ENCODE results near the gene MIEF1.

Gene MIEF1

GRCh38 chr22:39463277-39463676, 38.8 kb upstream of the MIEF1 start:
- Histone ChIP-seq H3K4me3 (ENCODE audit: low read depth, low read length) (no peak overlapping the region), H3K36me3 (no peaks in the 10 kb centered on the region), H3K27ac (no peak overlapping the region), H3K9me3 (ENCODE audit: severe bottlenecking) (no peaks in the 10 kb centered on the region), H3K27me3 (ENCODE audit: insufficient read depth, low read depth, severe bottlenecking) (no peaks in the 10 kb centered on the region)
- no peak for DNase-seq
- TF ChIP-seq, protein P1, sequence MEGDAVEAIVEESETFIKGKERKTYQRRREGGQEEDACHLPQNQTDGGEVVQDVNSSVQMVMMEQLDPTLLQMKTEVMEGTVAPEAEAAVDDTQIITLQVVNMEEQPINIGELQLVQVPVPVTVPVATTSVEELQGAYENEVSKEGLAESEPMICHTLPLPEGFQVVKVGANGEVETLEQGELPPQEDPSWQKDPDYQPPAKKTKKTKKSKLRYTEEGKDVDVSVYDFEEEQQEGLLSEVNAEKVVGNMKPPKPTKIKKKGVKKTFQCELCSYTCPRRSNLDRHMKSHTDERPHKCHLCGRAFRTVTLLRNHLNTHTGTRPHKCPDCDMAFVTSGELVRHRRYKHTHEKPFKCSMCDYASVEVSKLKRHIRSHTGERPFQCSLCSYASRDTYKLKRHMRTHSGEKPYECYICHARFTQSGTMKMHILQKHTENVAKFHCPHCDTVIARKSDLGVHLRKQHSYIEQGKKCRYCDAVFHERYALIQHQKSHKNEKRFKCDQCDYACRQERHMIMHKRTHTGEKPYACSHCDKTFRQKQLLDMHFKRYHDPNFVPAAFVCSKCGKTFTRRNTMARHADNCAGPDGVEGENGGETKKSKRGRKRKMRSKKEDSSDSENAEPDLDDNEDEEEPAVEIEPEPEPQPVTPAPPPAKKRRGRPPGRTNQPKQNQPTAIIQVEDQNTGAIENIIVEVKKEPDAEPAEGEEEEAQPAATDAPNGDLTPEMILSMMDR (IDR thresholded peaks at IDR 0.05; ENCODE audit: low read depth, low read length) = no peak

GRCh38 chr22:39463931-39464390, 38.1 kb upstream of the MIEF1 start:
- Histone ChIP-seq H3K9me3 (ENCODE audit: severe bottlenecking) (no peaks in the 10 kb centered on the region), H3K27ac (no peak overlapping the region), H3K4me3 (ENCODE audit: low read depth, low read length) (no peak overlapping the region), H3K27me3 (ENCODE audit: insufficient read depth, low read depth, severe bottlenecking) (no peaks in the 10 kb centered on the region), H3K36me3 (no peaks in the 10 kb centered on the region)
- TF ChIP-seq, protein P1 (IDR thresholded peaks at IDR 0.05; ENCODE audit: low read depth, low read length) = no peak
- DNase-seq = no peak

DNA sequence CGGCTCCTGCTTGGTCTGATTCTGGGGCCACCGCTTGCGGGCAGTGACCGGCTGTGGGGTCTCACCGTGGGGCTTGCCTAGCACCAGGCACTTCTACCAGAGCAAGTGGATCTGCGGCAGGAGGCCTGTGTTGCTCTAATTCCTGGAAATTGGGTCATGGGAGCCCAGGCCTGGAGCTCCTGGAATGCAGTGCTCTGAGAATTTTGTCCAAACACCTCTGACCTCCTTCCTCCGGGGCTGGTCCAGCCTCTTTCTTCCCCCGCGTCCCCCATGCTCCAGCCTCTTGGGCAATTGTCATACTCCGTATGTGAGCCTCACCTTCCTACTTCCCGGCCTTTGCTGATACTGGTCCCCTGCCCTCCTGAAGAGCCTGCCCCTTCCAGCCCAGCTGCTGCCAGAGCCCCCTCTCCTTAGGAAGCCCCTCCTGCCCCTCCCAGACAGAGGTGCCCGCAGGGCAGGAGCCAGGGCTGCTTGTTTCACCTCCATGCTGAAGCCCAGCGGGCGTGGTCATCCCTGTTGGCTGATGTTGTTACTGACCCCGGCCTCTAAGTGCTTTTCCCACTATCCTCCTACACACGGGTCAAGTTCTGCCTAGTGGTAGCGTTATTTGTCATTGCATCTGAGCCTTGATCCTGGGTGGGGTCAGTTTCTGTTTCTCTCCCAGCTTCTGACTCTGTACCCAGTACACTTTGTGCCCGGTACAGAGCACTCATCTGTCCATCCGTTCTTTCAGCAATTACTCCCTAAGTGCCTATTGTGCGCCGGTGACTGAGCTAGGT, 35.7 kb upstream of the MIEF1 start:
- Histone ChIP-seq H3K27me3 (ENCODE audit: insufficient read depth, low read depth, severe bottlenecking) (no peaks in the 10 kb centered on the region), H3K36me3 (no peaks in the 10 kb centered on the region), H3K4me3 (ENCODE audit: low read depth, low read length) (no peak overlapping the region), H3K27ac (no peak overlapping the region), H3K9me3 (ENCODE audit: severe bottlenecking) (no peaks in the 10 kb centered on the region)
- TF ChIP-seq, protein P1 (IDR thresholded peaks at IDR 0.05; ENCODE audit: low read depth, low read length) = no peak
- no peak for DNase-seq

- Histone ChIP-seq H3K36me3 (no peaks in the 10 kb centered on the region), H3K4me3 (ENCODE audit: low read depth, low read length) (no peak overlapping the region), H3K9me3 (ENCODE audit: severe bottlenecking) (no peaks in the 10 kb centered on the region), H3K27me3 (ENCODE audit: insufficient read depth, low read depth, severe bottlenecking) (no peaks in the 10 kb centered on the region), H3K27ac (no peak overlapping the region)
- TF ChIP-seq, protein P1 (IDR thresholded peaks at IDR 0.05; ENCODE audit: low read depth, low read length) = no peak
- no peak for DNase-seq
Observed at GRCh38 chr22:39467390-39467895, 34.6 kb upstream of the MIEF1 start.

DNA sequence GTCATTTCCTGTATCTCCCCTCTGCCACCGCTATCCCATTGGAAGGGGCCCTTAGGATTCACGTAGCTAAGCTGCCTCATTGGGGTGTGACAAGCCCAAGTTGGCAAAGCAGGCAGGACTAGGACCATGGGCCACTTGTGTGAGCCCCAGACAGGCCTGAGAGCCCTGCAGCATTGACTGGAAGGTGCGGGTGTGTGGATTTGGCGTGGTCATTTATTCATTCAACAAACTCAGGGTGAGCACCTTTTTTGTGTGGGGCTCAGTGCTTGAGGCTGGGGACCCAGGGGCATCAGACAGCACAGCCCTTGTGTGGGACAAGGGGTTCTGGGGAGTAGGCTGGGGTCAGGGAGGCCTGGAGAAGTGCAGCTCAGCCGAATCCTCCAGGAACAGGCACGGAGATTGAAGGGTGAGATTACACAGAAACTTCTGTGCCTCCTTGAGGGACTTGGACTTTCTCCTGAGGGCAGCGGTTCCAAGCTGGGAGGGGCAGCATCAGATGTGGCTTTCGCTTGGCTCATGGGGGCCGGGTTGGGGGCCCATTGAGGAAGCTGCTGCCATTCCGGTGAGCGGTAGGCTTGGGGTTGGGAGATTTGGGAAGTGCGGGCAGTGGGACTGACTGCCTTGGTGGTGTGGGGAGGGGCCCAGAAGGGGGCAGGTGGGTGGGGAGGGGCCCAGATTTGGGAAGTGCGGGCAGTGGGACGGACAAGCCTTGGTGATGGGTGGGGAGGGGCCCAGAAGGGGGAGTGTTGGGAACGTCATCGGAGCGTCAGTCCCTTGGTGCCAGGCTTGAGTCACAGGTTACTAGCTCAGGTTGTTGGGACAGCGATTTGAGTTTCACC, 33.4 kb upstream of the MIEF1 start:
- Histone ChIP-seq H3K27me3 (ENCODE audit: insufficient read depth, low read depth, severe bottlenecking) (no peaks in the 10 kb centered on the region), H3K27ac (peak overlapping the region; percentile 88), H3K4me3 (ENCODE audit: low read depth, low read length) (no peak overlapping the region), H3K36me3 (no peaks in the 10 kb centered on the region), H3K9me3 (ENCODE audit: severe bottlenecking) (no peaks in the 10 kb centered on the region)
- DNase-seq = no peak
- TF ChIP-seq, protein P1 (IDR thresholded peaks at IDR 0.05; ENCODE audit: low read depth, low read length) = no peak
